HG02571 (cell line): ENCODE measurements around the gene YWHAQ.
"Not testable (repeated sequence)": the region's sequence is repeated elsewhere in the genome, so short reads cannot be mapped to it uniquely, and the experiment has no call there.

Experiments
- ATAC-seq: cut with Tn5 transposase; IDR thresholded peaks from one replicate; pipeline ENCODE4 v1.9.1; 2021; ENCODE audit warnings: mild to moderate bottlenecking, moderate library complexity; ENCODE audit not compliant: unreplicated experiment

The YWHAQ gene

DNA sequence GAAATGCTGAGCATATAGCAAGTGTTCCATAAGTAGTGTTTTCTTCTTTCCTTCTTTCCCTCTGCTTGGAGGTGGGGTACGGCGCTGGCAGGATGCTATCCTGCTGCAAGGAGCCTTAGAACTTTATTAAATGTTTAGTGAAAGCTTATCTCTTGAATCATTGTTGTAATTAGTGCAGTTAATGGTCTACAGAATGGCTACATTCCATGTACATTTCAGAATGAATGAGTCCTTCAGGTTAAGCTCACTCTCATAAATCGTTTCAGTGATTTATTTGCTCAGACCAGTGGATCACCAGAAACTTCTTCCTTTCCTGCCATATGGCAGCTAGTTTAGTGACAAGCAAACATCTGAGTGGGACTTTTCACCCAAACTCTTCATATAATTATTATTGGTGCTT, 3.3 kb upstream of the YWHAQ start:
- no peak for ATAC-seq

DNA sequence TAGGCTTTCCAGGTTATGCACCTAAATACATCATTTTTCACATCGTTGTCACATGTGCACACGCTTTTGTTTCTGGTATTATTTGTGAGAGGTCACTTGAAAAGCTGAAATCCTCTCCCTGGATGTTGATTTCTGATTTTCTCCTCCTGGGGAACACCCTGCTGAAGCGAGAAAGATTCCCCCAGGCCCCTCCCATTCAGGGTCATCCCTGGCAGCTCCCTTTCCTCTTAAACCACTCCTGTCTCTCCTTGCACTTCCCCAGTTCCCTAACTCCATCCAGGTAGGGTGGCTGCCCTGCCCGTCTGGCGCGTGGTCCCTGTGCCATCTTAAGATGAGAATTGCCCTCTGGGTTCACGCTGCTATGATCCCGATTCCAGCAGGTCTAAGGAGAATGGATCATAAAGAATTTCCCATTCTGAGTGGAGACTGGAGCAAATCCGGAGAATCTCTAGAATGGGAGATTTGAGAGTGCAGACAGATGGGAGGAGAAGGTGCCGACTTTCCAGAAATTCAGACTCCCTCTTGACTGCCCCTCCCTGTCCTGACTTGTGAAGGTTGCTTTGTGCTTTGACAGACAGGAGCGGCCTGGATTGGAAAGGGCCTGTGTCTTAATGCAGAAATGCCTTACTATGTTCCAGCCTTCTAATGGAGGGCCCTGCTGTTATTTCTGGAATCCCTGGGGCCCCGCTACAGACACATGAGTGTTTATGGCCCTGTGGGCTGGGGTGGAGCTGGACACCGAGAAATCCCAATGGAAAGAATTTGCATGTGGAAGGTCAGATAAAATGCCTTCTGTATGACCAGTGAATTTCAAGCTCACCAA, 1.3 kb upstream of the YWHAQ start:
- ATAC-seq = no peak

DNA sequence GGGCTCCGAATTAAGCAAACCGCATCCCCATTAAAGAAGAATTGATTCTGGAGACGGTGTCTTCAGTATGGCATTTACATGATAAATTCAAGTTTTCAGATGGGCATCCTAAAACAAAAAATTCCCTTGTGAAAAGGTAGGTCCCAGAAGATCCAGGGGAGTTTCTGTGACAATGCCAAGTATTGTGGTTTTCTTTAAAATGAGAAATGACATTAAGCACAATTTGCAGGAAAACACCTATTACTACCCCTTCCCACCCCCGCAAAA, 689 bp upstream of the YWHAQ start:
- no peak for ATAC-seq

DNA sequence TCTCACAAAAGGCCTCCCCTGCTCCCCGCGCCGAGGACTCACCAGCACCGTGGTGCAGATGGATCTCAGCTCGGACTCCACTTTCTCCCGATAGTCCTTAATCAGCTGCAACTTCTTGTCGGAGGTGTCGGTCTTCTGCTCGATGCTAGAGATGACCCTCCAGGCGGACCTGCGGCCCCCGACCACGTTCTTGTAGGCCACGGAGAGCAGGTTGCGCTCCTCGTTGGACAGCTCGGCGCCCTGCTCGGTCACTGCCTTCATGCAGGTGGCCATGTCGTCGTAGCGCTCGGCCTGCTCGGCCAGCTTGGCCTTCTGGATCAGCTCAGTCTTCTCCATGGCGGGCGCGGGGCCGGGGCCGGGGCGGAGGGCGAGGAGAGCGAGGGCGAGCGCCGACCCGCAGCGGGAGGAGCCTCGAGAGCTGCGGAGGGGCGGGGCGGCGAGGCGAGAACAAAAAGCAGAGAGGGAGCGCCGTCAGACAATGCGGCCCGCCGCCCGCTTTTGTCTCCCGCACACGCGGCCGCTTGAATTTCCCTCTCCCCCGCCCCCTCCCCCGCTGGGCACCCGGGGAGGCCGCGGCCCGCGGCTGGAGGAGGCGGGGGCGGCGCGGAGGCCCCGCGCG, 571 bp downstream of the YWHAQ start:
- ATAC-seq = peak; percentile 48

DNA sequence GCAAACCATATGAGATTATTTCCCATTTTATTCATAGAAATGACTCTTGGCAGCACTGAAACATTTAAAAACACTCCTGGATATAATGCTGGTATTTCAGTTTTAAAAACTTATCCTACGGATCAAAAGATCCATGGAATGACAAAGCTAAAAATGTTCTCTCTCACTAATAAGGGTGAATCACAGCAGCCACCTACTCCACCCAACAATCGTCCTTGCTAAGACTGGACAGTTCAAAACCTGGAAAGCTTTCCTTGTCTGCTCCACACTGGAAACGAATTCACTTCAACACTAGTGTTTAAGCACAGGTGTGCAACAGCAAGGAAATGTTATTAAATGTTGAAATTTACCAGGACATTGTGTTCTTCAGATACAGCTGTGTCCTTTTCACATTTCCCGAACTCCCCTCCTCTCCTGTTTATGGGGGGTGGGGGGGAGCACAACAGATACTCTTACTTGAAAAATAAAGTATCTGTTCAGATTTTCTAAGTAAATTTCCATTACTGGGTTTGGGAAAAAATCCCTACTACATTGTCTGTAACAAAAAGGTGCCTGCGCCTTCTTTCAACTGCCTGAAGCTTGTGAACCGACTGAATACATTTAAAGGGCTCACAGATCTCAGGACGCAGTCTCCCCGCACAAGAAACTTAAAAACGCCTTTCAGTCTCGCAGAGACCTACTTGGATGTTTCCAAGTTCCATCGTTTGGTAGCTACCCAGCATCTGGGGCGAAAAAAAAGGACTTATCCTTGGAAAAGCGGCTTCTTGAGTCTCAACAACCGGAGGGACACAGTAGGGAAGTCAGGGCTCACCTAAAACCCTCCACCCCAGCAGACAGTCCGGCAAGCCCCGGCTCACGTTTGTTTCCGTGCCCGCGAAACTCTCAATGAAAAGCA, 1.3 kb downstream of the YWHAQ start:
- no peak for ATAC-seq

DNA sequence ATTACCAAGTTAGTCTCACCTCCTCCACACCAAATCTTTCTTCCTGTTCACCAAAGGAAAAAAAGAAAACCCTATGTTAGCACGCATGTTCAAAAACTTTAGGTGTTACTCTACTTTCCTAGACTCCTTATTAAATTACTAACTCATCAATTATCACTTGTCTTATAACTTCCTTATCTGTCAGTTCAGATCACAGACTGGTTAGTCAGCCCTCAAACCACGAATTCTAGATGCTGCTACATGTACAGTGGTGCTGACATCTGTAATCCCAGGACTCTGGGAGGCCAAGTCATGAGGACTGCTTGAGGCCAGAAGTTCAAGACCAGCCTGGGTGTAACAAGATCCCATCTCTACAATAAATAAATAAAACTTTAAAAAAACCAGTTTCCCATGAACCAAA, 3.5 kb downstream of the YWHAQ start:
- no peak for ATAC-seq

DNA sequence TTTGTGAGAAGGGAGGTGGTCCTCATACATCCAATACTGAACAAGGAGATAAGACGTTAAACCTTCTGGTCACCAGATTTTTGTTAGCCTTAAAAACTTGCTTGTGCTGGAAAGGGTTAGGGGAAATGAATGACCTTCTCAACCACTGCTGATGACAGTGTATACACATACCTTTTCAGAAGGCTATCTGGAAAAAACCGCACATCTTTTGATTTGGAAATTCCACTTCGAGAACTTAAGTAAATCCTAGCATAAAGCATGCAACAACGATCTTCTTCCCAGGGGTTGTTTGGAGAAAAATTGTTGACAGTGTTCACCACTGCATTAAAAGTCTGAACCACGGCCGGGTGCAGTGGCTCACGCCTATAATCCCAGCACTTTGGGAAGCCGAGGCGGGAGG, 7.6 kb downstream of the YWHAQ start:
- no peak for ATAC-seq

DNA sequence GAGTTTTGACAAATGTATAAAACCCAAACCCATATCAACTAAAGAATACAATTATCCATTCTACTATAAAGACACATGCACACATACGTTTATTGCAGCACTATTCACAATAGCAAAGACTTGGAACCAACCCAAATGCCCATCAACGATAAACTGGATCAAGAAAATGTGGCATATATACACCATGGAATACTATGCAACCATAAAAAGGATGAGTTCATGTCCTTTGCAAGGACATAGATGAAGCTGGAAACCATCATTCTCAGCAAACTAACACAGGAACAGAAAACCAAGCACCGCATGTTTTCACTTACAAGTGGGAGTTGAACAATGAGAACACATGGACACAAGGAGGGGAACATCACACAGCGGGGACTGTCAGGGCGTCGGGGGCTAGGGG, 9.1 kb downstream of the YWHAQ start:
- not testable (repeated sequence) for ATAC-seq

DNA sequence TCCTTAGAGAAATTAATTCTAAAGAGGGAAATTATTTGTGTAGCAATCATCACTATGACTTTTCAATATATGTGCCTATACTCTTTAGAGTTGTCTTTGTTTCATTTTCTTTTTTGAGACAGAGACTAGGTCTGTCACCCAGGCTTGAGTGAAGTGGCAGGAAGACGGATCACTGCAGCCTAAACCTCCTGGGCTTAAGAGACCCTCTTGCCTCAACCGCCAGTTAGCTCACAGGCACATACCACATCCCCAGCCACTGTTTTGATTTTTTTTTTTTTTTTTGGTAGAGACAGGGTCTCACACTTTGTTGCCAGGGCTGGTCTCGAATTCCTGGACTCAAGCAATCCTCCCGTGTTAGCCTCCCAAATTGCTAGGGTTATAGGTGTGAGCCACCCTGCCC, 12.4 kb downstream of the YWHAQ start:
- no peak for ATAC-seq

DNA sequence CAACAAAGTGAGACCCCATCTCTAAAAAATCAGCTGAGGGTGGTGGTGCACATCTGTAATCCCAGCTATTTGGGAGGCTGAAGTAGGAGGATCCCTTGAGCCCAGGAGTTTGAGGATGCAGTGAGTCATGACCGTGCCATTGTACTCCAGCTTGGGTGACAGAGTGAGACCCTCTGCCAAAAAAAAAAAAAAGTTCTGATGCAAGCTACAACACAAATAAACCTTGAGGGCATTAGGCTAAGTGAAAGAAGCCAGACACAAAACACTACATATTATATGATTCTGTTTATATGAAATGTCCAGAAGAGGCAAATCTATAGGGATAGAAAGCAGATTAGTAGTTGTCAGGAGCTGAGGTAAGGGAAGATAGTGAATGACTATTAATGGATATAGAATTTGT, 13.0 kb downstream of the YWHAQ start:
- ATAC-seq = no peak

DNA sequence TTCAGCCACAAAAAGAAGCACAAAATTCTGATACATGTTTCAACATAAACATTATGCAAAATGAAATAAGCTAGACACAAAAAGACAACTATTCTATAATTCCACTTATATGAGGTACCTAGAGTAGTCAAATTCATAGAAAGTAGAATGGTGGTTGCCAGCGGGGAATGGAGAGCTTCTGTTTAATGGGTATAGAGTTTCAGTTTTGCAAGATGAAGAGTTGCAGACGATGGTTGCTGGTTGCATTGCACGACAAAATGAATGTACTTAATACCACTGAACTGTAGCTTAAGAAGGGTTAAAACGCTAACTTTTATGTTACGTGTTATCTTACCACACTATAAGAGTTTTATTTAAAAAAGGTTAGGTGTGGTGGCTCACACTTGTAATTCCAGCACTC, 13.5 kb downstream of the YWHAQ start:
- ATAC-seq = no peak

DNA sequence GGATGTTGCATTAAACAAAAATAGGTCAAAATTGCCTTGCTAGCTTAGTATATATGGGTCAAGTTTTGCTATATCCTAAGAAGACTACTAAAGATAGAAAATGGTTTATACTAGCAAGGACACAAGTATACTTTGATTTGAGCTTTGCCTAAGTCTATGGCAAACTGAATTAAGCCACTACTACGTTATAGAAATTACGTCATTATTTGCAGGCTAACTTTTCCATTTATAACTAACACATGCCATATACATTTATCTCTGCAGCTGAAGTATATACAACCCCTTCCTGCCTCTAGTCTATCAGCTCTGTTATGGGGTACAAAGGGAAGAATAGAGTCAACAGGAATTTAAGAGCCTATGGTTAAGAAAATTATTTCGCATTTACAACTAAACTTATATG, 16.2 kb downstream of the YWHAQ start:
- ATAC-seq = no peak

DNA sequence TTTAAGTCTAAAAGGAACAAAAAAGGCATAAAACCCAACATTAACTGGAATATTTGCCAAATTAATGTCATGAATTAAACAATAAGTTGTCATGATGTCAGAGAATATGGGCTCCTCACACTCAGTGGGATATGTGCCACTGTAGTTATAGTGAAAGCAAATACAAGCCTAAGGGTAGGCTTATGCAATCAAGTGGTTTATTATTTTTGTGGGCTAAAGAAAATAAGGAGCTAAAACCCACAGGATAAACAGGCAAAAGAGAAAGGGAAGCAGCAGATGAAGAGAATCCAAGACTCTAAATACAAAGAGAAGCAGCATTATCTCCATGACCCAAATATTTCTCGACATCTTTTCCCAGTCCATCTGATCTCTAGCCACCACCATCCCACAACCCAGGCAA, 17.5 kb downstream of the YWHAQ start:
- no peak for ATAC-seq

DNA sequence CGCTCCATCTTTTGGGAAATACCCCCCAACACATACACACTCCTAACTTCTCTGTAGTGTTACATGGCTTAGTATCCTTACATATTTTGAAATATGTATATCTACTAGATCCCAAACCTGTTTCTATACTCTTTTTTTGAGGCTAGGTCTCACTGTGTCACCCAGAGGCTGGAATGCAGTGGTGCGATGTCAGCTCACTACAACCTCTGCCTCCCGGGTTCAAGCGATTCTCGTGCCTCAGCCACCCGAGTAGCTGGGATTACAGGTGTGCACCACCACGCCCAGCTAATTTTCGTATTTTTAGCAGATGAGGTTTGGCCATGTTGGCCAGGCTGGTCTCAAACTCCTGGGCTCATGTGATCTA, 19.3 kb downstream of the YWHAQ start:
- not testable (repeated sequence) for ATAC-seq

DNA sequence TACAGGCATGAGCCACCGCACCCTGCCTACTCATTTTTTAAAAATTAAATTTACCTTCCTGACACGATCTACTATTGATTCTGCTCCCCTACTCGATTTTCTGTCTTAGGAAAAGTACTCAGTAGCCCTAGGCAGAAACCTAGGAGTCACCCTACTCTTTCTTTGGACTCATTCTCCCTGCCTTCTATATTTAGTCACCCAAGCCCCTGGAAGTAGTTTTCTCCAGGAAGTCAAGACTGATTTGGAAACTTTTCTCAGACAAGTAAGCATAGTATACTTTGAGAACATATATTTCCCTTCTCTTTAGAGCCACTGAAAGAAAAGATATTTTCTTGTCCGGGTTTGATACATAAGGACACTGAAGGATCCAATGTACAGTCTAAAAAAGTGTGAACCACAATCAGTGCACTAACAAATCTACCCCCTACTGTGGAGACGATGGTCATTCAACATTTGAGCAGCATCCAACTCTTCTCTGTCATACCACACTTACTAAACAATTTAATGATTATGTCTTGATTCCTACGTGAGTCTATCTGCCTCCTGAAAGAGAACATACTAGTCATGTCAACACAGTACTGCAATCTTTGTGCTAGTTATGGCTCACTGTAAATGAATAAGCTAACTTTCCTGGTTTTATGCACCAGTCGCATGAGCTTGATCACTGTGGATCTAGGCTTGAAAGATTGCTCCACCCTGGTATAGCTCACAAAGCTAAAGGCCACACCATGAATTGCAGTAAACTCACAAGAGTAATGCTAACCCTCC, 19.8 kb downstream of the YWHAQ start:
- ATAC-seq = no peak

DNA sequence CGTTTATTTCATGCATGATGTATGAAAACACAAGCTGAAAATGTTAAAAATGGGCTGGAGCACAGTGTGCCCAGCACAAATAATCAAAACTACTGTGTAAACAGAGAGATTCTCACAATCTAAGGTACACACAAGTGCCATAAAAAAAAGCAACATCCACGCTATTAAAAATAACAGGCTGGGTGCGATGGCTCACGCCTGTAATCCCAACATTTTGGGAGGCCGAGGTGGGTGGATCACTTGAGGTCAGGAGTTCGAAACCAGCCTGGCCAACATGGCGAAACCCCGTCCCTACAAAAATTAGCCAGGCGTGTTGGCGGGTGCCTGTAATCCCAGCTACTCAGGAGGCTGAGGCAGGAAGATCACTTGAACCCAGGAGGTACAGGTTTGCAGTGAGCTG, 22.3 kb downstream of the YWHAQ start:
- ATAC-seq = not testable (repeated sequence)

DNA sequence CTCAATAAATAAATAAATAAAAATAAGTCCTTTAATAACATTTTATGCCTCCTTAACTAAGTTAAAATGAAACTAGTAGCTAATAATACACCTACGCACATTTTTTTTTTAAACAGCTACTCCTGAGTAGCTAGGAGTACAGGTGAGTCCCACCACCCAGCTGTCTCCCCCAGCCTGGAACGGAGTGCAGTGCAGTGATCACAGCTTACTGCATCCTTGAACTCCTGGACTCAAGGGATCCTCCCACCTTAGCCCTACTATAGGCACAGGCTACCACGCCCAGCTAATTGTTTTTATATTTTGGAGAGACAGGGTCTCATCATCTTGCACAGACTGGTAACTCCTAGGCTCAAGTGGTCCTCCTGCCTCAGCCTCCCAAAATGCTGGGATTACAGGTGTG, 28.4 kb downstream of the YWHAQ start:
- ATAC-seq = no peak

DNA sequence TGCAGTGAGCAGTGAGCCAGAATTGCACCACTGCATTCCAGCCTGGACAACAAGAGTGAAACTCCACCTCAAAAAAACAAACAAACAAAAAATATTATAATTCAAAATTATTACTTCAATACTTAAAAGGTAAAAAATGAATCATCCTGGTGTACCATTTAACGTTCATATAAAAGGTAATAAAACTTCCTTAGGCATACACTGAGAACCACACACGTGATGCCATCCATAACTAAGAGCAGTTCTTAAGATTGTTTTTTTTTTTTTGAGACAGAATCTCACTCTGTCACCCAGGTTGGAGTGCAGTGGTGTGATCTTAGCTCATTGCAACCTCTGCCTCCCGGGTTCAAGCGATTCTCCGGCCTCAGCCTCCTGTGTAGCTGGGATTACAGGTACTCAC, 29.4 kb downstream of the YWHAQ start:
- no peak for ATAC-seq

DNA sequence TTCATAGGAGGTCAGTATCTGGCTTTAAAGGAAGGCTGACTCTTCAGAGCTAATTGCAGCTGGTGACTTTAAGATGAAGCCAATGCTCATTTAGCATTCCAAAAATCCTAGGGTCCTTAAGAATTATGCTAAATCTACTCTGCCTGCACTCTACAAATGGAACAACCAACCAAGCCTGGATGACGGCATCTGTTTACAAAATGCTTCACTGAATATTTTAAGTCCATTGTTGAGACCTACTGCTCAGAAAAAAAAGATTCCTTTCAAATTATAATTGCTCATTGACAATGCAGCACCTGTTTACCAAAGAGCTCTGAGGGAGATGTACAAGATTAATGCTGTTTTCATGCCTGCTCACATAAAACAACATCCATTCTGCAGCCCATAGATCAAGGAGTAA, 31.4 kb downstream of the YWHAQ start:
- no peak for ATAC-seq

DNA sequence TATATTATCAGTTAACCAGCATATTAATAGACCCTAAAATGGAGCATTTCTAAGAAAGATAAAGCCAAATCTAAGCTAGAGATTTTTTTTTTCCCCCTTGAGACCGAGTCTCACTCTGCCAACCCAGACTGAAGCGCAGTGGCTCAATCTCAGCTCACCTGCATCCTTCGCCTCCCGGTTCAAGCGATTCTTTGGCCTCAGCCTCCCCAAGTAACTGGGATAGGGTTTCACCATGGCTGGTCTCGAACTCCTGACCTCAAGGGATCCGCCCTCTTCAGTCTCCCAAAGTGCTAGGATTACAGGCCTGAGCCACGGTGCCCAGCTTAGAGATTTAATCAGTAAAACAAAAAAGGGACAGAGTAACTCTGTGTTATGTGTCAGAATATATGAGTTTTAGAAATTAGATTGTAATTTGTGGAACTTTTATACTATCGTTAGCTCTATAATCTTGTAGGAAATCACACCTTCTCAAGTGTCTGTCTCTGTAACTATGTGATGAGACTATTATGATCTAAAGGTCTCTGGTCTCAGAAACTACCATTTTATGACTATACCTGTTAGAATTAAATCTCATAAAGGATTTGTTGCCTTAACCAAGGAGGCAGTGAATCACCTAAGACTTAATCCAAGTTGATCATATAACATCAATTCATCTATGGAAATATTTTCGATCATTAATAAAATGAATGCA, 34.0 kb downstream of the YWHAQ start:
- ATAC-seq = no peak

DNA sequence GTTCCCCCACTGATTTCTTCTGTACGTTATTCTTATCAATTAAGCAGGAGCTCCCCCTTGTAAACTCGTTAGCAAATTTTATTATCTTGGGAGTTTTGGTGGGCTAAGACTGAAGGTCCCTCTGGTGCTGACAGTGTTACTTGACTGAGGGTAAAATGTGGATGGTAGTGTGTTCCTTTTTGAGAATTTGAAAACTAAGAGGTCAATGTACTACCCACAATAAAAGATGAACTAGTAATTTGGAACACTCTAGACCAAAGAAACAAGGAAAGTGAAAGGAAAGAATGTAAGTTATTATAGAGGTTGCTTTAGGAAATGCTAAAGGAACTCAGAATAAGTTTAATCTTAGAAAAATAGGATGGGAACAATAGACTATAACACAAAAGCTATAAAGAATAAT, 35.1 kb downstream of the YWHAQ start:
- ATAC-seq = no peak
